Measurements from ENCODE around the gene CDC27.
A peak's percentile ranks its signal among the peaks of the same experiment; 100 is the strongest.
"Not testable (repeated sequence)": the region's sequence is repeated elsewhere in the genome, so short reads cannot be mapped to it uniquely, and the experiment has no call there.

Gene CDC27

GRCh38 chr17:47099451-47099986 lies 89.6 kb downstream of the CDC27 start:
- Histone ChIP-seq H3K4me1 (ENCODE audit: control insufficient read depth, insufficient read depth, low read length) (peaks cover 7% of the 10 kb centered on the region), H3K36me3 (ENCODE audit: control insufficient read depth in 2 of 2, insufficient read depth in 2 of 2, low read length in 2 of 2) (no peaks in the 10 kb centered on the region), H3K27ac (ENCODE audit: low read length) (peak overlapping the region; percentile 60), H3K9ac (ENCODE audit: low read length in 2 of 2) (peak overlapping the region; percentile 85 to 87), H3K9me3 (ENCODE audit: control insufficient read depth in 2 of 2, low read length in 2 of 2) (no peaks in the 10 kb centered on the region), H3K4me3 (ENCODE audit: low read length in 2 of 2) (peak overlapping the region; percentile 77 to 86), H3K27me3 (ENCODE audit: control insufficient read depth in 1 of 2, insufficient read depth in 2 of 2, low read length in 2 of 2) (no peaks in the 10 kb centered on the region)

DNA sequence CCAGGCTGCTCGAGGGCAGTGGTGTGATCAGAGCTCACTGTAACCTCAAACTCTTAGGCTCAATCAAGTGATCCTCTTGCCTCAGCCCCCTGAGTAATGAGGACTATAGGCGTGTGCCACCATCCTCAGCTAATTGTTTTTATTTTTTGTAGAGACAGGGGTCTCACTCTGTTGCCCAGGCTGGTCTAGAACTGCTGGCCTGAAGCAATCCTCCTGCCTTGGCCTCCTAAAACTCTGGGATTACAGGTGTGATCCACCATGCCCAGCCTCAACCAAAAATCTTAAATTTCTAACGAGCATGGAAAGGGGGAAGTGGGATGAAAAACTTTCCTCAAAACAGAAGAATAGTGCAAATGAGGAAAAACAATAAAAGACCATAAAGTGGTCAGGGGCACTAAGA lies 92.8 kb downstream of the CDC27 start:
- H3K9me3 ChIP-seq (ENCODE audit: control insufficient read depth in 2 of 2, low read length in 2 of 2): peaks cover 0 to 7% of the 10 kb centered on the region in 2 donors
- H3K4me3 ChIP-seq (ENCODE audit: low read length in 2 of 2): no peak overlapping the region
- H3K4me1 ChIP-seq (ENCODE audit: control insufficient read depth, insufficient read depth, low read length): peaks cover 7% of the 10 kb centered on the region
- H3K27me3 ChIP-seq (ENCODE audit: control insufficient read depth in 1 of 2, insufficient read depth in 2 of 2, low read length in 2 of 2): no peaks in the 10 kb centered on the region
- H3K36me3 ChIP-seq (ENCODE audit: control insufficient read depth in 2 of 2, insufficient read depth in 2 of 2, low read length in 2 of 2): peaks cover 0 to 6% of the 10 kb centered on the region in 2 donors
- no peak overlapping the region for H3K27ac ChIP-seq (ENCODE audit: low read length)
- no peak overlapping the region for H3K9ac ChIP-seq (ENCODE audit: low read length in 2 of 2)

DNA sequence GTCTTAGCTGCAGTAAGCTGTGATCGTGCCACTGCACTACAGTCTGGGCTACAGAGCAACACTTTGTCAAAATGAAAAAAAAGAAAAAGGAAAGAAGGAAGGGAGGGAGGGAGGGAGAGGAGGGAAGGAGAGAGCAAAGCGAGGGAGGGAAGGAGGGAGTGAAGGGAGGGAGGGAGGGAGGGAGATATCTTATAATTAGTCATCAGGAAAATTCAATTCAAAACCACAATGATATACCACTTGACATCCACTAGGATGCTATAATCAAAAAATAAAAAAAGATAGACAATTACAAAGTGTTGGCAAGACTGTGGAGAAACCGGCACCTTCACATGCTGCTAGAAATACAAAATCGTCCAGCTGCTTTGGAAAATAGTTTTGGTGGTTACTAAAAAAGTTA lies 93.8 kb downstream of the CDC27 start:
- Histone ChIP-seq H3K9me3 (ENCODE audit: control insufficient read depth in 2 of 2, low read length in 2 of 2) (peaks cover 0 to 7% of the 10 kb centered on the region in 2 donors), H3K4me1 (ENCODE audit: control insufficient read depth, insufficient read depth, low read length) (peaks cover 7% of the 10 kb centered on the region), H3K4me3 (ENCODE audit: low read length in 2 of 2) (no peak overlapping the region)

DNA sequence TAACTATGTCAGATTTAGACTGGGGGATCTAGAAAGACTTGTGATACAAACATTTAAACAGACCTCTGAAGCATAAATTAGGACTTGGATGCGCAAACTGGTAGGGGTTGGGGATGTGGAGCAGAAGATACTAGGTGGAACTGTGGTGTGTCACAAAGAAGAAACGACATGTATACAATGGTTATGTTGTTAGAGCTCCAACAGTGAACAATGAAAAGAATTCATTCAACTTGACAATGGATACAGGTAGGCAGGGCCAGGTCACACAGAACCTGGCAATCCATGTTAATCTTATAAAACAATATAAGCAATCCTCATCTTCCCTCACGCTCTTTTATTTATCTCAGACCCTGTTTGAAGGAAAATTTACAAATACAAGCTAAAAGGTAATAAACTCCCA lies 102.0 kb downstream of the CDC27 start:
- Histone ChIP-seq H3K27me3 (ENCODE audit: control insufficient read depth in 1 of 2, insufficient read depth in 2 of 2, low read length in 2 of 2) (no peaks in the 10 kb centered on the region), H3K36me3 (ENCODE audit: control insufficient read depth in 2 of 2, insufficient read depth in 2 of 2, low read length in 2 of 2) (no peaks in the 10 kb centered on the region), H3K4me3 (ENCODE audit: low read length in 2 of 2) (no peak overlapping the region), H3K4me1 (ENCODE audit: control insufficient read depth, insufficient read depth, low read length) (no peaks in the 10 kb centered on the region), H3K9me3 (ENCODE audit: control insufficient read depth in 2 of 2, low read length in 2 of 2) (no peaks in the 10 kb centered on the region), H3K9ac (ENCODE audit: low read length in 2 of 2) (no peak overlapping the region), H3K27ac (ENCODE audit: low read length) (no peak overlapping the region)

More for the DNA sequence above, 93.8 kb downstream of the CDC27 start:
- peaks cover 0 to 6% of the 10 kb centered on the region in 2 donors for H3K36me3 ChIP-seq (ENCODE audit: control insufficient read depth in 2 of 2, insufficient read depth in 2 of 2, low read length in 2 of 2)
- no peak overlapping the region for H3K27ac ChIP-seq (ENCODE audit: low read length)
- no peaks in the 10 kb centered on the region for H3K27me3 ChIP-seq (ENCODE audit: control insufficient read depth in 1 of 2, insufficient read depth in 2 of 2, low read length in 2 of 2)
- H3K9ac ChIP-seq (ENCODE audit: low read length in 2 of 2): no peak overlapping the region

- Histone ChIP-seq H3K4me3 (ENCODE audit: low read length in 2 of 2) (no peak overlapping the region), H3K9me3 (ENCODE audit: control insufficient read depth in 2 of 2, low read length in 2 of 2) (no peaks in the 10 kb centered on the region), H3K27ac (ENCODE audit: low read length) (no peak overlapping the region)
Measured at GRCh38 chr17:47085736-47086135, 103.4 kb downstream of the CDC27 start.

GRCh38 chr17:47078801-47079200 lies 110.3 kb downstream of the CDC27 start:
- H3K36me3 ChIP-seq (ENCODE audit: control insufficient read depth in 2 of 2, insufficient read depth in 2 of 2, low read length in 2 of 2): no peaks in the 10 kb centered on the region
- H3K4me3 ChIP-seq (ENCODE audit: low read length in 2 of 2): no peak overlapping the region
- H3K27ac ChIP-seq (ENCODE audit: low read length): no peak overlapping the region
- no peaks in the 10 kb centered on the region for H3K4me1 ChIP-seq (ENCODE audit: control insufficient read depth, insufficient read depth, low read length)
- no peaks in the 10 kb centered on the region for H3K9me3 ChIP-seq (ENCODE audit: control insufficient read depth in 2 of 2, low read length in 2 of 2)
- H3K27me3 ChIP-seq (ENCODE audit: control insufficient read depth in 1 of 2, insufficient read depth in 2 of 2, low read length in 2 of 2): no peaks in the 10 kb centered on the region
- H3K9ac ChIP-seq (ENCODE audit: low read length in 2 of 2): no peak overlapping the region

More at GRCh38 chr17:47085736-47086135, 103.4 kb downstream of the CDC27 start:
- H3K4me1 ChIP-seq (ENCODE audit: control insufficient read depth, insufficient read depth, low read length): no peaks in the 10 kb centered on the region
- H3K27me3 ChIP-seq (ENCODE audit: control insufficient read depth in 1 of 2, insufficient read depth in 2 of 2, low read length in 2 of 2): no peaks in the 10 kb centered on the region
- H3K9ac ChIP-seq (ENCODE audit: low read length in 2 of 2): no peak overlapping the region
- no peaks in the 10 kb centered on the region for H3K36me3 ChIP-seq (ENCODE audit: control insufficient read depth in 2 of 2, insufficient read depth in 2 of 2, low read length in 2 of 2)

GRCh38 chr17:47077576-47077975 lies 111.5 kb downstream of the CDC27 start:
- Histone ChIP-seq H3K9ac (ENCODE audit: low read length in 2 of 2) (no peak overlapping the region), H3K4me1 (ENCODE audit: control insufficient read depth, insufficient read depth, low read length) (no peaks in the 10 kb centered on the region), H3K9me3 (ENCODE audit: control insufficient read depth in 2 of 2, low read length in 2 of 2) (no peaks in the 10 kb centered on the region), H3K27me3 (ENCODE audit: control insufficient read depth in 1 of 2, insufficient read depth in 2 of 2, low read length in 2 of 2) (no peaks in the 10 kb centered on the region), H3K4me3 (ENCODE audit: low read length in 2 of 2) (no peak overlapping the region), H3K27ac (ENCODE audit: low read length) (no peak overlapping the region), H3K36me3 (ENCODE audit: control insufficient read depth in 2 of 2, insufficient read depth in 2 of 2, low read length in 2 of 2) (no peaks in the 10 kb centered on the region)

DNA sequence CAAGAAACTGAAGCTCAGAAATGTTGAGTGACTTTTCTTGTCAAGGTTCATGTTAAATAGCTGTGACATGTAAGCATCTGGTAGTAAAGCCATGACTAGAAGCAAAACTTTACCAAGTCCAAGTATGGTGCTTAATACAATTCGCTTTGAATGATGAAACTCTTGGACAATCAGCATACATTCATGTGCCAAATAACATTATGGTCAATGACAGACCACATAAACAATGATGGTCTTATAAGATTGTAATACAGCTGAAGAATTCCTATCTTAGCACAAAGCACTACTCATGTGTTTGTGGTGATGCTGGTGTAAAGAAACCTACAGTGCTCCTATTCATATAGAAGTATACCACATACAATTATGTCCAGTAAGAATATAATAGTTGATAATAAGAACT lies 112.9 kb downstream of the CDC27 start:
- Histone ChIP-seq H3K9ac (ENCODE audit: low read length in 2 of 2) (no peak overlapping the region), H3K9me3 (ENCODE audit: control insufficient read depth in 2 of 2, low read length in 2 of 2) (no peaks in the 10 kb centered on the region), H3K27ac (ENCODE audit: low read length) (no peak overlapping the region)

DNA sequence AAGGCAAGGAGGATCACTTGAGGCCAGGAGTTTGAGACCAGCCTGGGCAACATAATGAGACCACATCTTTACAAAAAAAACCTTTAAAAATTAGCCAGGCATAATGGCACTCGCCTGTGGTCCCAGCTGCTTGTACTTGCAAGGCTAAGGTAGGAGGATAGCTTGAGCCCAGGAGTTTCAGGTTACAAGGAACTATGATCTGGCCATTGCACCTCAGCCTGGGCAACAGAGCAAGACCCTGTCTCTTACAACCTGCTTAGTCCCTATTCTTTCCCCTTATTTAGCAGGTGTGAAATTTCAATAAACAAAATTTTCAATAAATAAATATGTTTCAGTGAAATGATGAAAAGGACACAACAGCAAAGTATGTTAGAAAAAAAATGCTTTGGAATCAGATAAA lies 114.7 kb downstream of the CDC27 start:
- H3K9me3 ChIP-seq (ENCODE audit: control insufficient read depth in 2 of 2, low read length in 2 of 2); H3K4me1 ChIP-seq (ENCODE audit: control insufficient read depth, insufficient read depth, low read length); H3K36me3 ChIP-seq (ENCODE audit: control insufficient read depth in 2 of 2, insufficient read depth in 2 of 2, low read length in 2 of 2); H3K27me3 ChIP-seq (ENCODE audit: control insufficient read depth in 1 of 2, insufficient read depth in 2 of 2, low read length in 2 of 2); H3K9ac ChIP-seq (ENCODE audit: low read length in 2 of 2); H3K27ac ChIP-seq (ENCODE audit: low read length); H3K4me3 ChIP-seq (ENCODE audit: low read length in 2 of 2): not testable (repeated sequence)

More for the DNA sequence above, 112.9 kb downstream of the CDC27 start:
- H3K36me3 ChIP-seq (ENCODE audit: control insufficient read depth in 2 of 2, insufficient read depth in 2 of 2, low read length in 2 of 2): no peaks in the 10 kb centered on the region
- H3K4me3 ChIP-seq (ENCODE audit: low read length in 2 of 2): no peak overlapping the region
- H3K27me3 ChIP-seq (ENCODE audit: control insufficient read depth in 1 of 2, insufficient read depth in 2 of 2, low read length in 2 of 2): no peaks in the 10 kb centered on the region
- no peaks in the 10 kb centered on the region for H3K4me1 ChIP-seq (ENCODE audit: control insufficient read depth, insufficient read depth, low read length)

DNA sequence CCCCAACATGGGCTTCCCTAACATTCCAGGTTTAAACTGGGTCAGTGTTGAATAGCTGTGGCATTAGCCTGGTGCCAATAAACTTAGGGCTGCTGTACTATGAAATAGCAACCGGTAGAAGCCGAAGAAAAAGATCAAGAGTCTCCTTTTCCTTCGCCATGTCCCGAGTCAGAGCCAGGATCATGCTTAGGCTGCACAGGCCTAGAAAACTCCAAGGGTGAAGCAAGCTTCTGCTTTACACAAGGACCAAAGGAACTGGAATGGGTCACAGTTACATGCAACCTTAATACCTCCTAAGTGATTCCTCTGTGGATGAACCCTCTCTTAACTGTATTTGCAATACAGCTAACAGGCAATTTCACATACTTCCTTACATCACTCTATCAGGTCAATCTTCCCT lies 115.5 kb downstream of the CDC27 start:
- not testable (repeated sequence) for H3K9ac ChIP-seq (ENCODE audit: low read length in 2 of 2); H3K36me3 ChIP-seq (ENCODE audit: control insufficient read depth in 2 of 2, insufficient read depth in 2 of 2, low read length in 2 of 2); H3K27me3 ChIP-seq (ENCODE audit: control insufficient read depth in 1 of 2, insufficient read depth in 2 of 2, low read length in 2 of 2); H3K9me3 ChIP-seq (ENCODE audit: control insufficient read depth in 2 of 2, low read length in 2 of 2); H3K4me3 ChIP-seq (ENCODE audit: low read length in 2 of 2); H3K27ac ChIP-seq (ENCODE audit: low read length); H3K4me1 ChIP-seq (ENCODE audit: control insufficient read depth, insufficient read depth, low read length)

DNA sequence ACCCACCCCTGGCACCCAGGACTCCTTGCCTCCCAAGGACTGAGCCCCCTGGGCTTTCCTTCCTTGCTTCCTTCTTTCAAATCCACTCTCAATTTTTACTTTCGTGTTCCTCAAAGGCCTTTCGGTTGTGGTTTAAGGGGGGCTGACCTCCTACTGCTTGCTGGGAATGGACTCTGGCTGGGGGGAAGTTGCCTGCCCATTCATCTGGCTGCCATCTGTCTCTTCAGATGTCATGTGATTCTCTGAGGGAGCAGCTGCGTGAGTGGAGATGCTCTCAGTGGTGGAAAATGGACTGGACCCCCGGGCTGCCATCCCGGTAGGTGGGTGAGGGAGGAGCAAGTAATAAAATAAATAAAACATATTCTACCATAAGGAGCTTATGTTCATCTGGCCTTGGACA lies 116.2 kb downstream of the CDC27 start:
- H3K27ac ChIP-seq (ENCODE audit: low read length): no peak overlapping the region
- no peak overlapping the region for H3K9ac ChIP-seq (ENCODE audit: low read length in 2 of 2)
- H3K27me3 ChIP-seq (ENCODE audit: control insufficient read depth in 1 of 2, insufficient read depth in 2 of 2, low read length in 2 of 2): no peaks in the 10 kb centered on the region

More for the DNA sequence above, 116.2 kb downstream of the CDC27 start:
- H3K4me1 ChIP-seq (ENCODE audit: control insufficient read depth, insufficient read depth, low read length): no peaks in the 10 kb centered on the region
- H3K4me3 ChIP-seq (ENCODE audit: low read length in 2 of 2): no peak overlapping the region
- no peaks in the 10 kb centered on the region for H3K36me3 ChIP-seq (ENCODE audit: control insufficient read depth in 2 of 2, insufficient read depth in 2 of 2, low read length in 2 of 2)
- H3K9me3 ChIP-seq (ENCODE audit: control insufficient read depth in 2 of 2, low read length in 2 of 2): no peaks in the 10 kb centered on the region
